Neural cell (in vitro differentiated cells): ENCODE results near the gene NR2F1-AS1. TPM values are rescaled to one million over a fixed set of nuclear protein-coding genes. Genes with fewer than 3 reads are reported as not detected.

ENCODE experiments used
- H2AFZ ChIP-seq: fragments of 200-600, 300-800 bp; sonication (generic), shearing (Covaris generic); 2 replicates; pipeline ENCODE4 v1.6.0; 2014; ENCODE audit warnings: low read depth, mild to moderate bottlenecking, antibody characterized with exemption, low read length, moderate library complexity
- H3F3A ChIP-seq: fragments of 200-600 bp; shearing (Covaris generic); 2 replicates; pipeline ENCODE4 v1.6.1; 2016; ENCODE audit warnings: mild to moderate bottlenecking, moderate library complexity, mixed read lengths, antibody characterized with exemption, low read length; ENCODE audit not compliant: insufficient read depth, poor library complexity, severe bottlenecking
- H3K27ac ChIP-seq: fragments of 200-600, 300-800 bp; sonication (generic), shearing (Covaris generic); 2 replicates; pipeline ENCODE4 v1.5.1; 2014; ENCODE audit warnings: mild to moderate bottlenecking, low read length, moderate library complexity
- H3K27me3 ChIP-seq: fragments of 300-800, 200-600 bp; sonication (generic), shearing (Covaris generic); 2 replicates; pipeline ENCODE4 v1.6.0; 2014; ENCODE audit warnings: mild to moderate bottlenecking, low read depth, low read length, moderate library complexity; ENCODE audit not compliant: insufficient read depth
- H3K36me3 ChIP-seq: fragments of 300-800, 200-600 bp; sonication (generic), shearing (Covaris generic); 2 replicates; pipeline ENCODE4 v1.5.1; 2014; ENCODE audit warnings: mild to moderate bottlenecking, antibody characterized with exemption, low read length, moderate library complexity; ENCODE audit not compliant: insufficient read depth
- H3K4me2 ChIP-seq: fragments of 300-800, 200-600 bp; sonication (generic), shearing (Covaris generic); 2 replicates; pipeline ENCODE4 v1.6.0; 2014; ENCODE audit warnings: mild to moderate bottlenecking, low read length
- H3K4me3 ChIP-seq: fragments of 300-800, 200-600 bp; sonication (generic), shearing (Covaris generic); 2 replicates; pipeline ENCODE4 v1.5.1; 2014; ENCODE audit warnings: mild to moderate bottlenecking, low read length, moderate library complexity
- H3K79me2 ChIP-seq: fragments of 200-600 bp; shearing (Covaris generic); replicated peaks from 2 replicates; pipeline ENCODE4 v1.6.0; 2014; ENCODE audit warnings: mild to moderate bottlenecking, low read length, moderate library complexity; ENCODE audit not compliant: insufficient read depth
- H3K9ac ChIP-seq: fragments of 300-800, 200-600 bp; sonication (generic), shearing (Covaris generic); 2 replicates; pipeline ENCODE4 v1.6.1; 2016; ENCODE audit warnings: mild to moderate bottlenecking, low read length, mixed read lengths
- H3K9me2 ChIP-seq: fragments of 200-600 bp; shearing (Covaris generic); 2 replicates; pipeline ENCODE4 v1.6.1; 2016; ENCODE audit warnings: mild to moderate bottlenecking, low read length, mixed read lengths; ENCODE audit not compliant: insufficient read depth
- H3K9me3 ChIP-seq: fragments of 200-600, 300-800 bp; sonication (generic), shearing (Covaris generic); 2 replicates; pipeline ENCODE4 v1.6.1; 2016; ENCODE audit warnings: mild to moderate bottlenecking, mixed run types, low read length, moderate library complexity, mixed read lengths
- H4K20me1 ChIP-seq: fragments of 200-600 bp; shearing (Covaris generic); 2 replicates; pipeline ENCODE4 v1.6.1; 2016; ENCODE audit warnings: mild to moderate bottlenecking, mixed run types; ENCODE audit not compliant: insufficient read depth
- EP300 ChIP-seq: fragments of 450-650 bp; conservative IDR thresholded peaks from 2 replicates; pipeline ENCODE4 v1.6.1; 2014; ENCODE audit warnings: antibody characterized with exemption, mild to moderate bottlenecking, moderate library complexity; ENCODE audit not compliant: poor library complexity, severe bottlenecking
- EZH2 ChIP-seq: fragments of 200-600, 300-800 bp; shearing (Covaris generic), sonication (generic); IDR thresholded peaks from 2 replicates; pipeline ENCODE4 v1.6.1; 2014; ENCODE audit warnings: antibody characterized with exemption, low read length, borderline replicate concordance, mild to moderate bottlenecking; ENCODE audit not compliant: insufficient read depth, poor library complexity, severe bottlenecking
- MXI1 ChIP-seq: fragments of 450-650 bp; conservative IDR thresholded peaks from 2 replicates; pipeline ENCODE4 v1.6.1; 2014; ENCODE audit warnings: antibody characterized with exemption, mild to moderate bottlenecking; ENCODE audit not compliant: poor library complexity, severe bottlenecking
- POLR2AphosphoS5 ChIP-seq: IDR thresholded peaks from 2 replicates; pipeline ENCODE4 v1.6.1; 2012
- RAD21 ChIP-seq: fragments of 450-650 bp; conservative IDR thresholded peaks from 2 replicates; pipeline ENCODE4 v1.6.1; 2014; ENCODE audit warnings: antibody characterized with exemption, mild to moderate bottlenecking, moderate library complexity
- REST ChIP-seq: IDR thresholded peaks from 2 replicates; pipeline ENCODE4 v1.6.1; 2012; ENCODE audit warnings: borderline replicate concordance
- SMC3 ChIP-seq: fragments of 450-650 bp; conservative IDR thresholded peaks from 2 replicates; pipeline ENCODE4 v1.6.1; 2014; ENCODE audit warnings: antibody characterized with exemption, mild to moderate bottlenecking, moderate library complexity; ENCODE audit not compliant: poor library complexity
- TAF1 ChIP-seq: IDR thresholded peaks from 2 replicates; pipeline ENCODE4 v1.6.1; 2012; ENCODE audit warnings: low read depth
- polyA plus RNA-seq: library from polyadenylated mRNA; depleted of rRNA; stranded (reverse); fragments of >200 nt; gene quantifications from 2 replicates; pipeline ENCODE4 v1.2.3, GENCODE V29; 2014
- TF ChIP-seq, protein P1 (sequence below): fragments of 450-650 bp; IDR thresholded peaks from 2 replicates; pipeline ENCODE4 v1.5.1; 2014; ENCODE audit warnings: antibody characterized with exemption, mild to moderate bottlenecking, moderate library complexity; ENCODE audit not compliant: poor library complexity, severe bottlenecking

Gene NR2F1-AS1
- polyA plus RNA-seq, 1 donor from 2014 or later: 0.24 TPM

GRCh38 chr5:93621327-93621798 is 40.3 kb upstream of the NR2F1-AS1 start:
- Histone ChIP-seq H3K9ac (peak overlapping the region; percentile 40), H3K9me2 (no peaks in the 10 kb centered on the region), H3K36me3 (no peaks in the 10 kb centered on the region), H3K4me2 (peak overlapping the region; percentile 77), H3K27ac (peak overlapping the region; percentile 78), H3K4me3 (peak overlapping the region; percentile 69), H3F3A (peaks cover 3% of the 10 kb centered on the region), H4K20me1 (no peaks in the 10 kb centered on the region), H2AFZ (no peak overlapping the region), H3K27me3 (peaks cover 45% of the 10 kb centered on the region), H3K9me3 (no peaks in the 10 kb centered on the region), H3K79me2 (no peaks in the 10 kb centered on the region)
- TF ChIP-seq RAD21 (no peak), MXI1 (no peak), EP300 (no peak), TAF1 (no peak), POLR2AphosphoS5 (no peak), EZH2 (no peak), SMC3 (no peak), REST (no peak)
- TF ChIP-seq, protein P1, sequence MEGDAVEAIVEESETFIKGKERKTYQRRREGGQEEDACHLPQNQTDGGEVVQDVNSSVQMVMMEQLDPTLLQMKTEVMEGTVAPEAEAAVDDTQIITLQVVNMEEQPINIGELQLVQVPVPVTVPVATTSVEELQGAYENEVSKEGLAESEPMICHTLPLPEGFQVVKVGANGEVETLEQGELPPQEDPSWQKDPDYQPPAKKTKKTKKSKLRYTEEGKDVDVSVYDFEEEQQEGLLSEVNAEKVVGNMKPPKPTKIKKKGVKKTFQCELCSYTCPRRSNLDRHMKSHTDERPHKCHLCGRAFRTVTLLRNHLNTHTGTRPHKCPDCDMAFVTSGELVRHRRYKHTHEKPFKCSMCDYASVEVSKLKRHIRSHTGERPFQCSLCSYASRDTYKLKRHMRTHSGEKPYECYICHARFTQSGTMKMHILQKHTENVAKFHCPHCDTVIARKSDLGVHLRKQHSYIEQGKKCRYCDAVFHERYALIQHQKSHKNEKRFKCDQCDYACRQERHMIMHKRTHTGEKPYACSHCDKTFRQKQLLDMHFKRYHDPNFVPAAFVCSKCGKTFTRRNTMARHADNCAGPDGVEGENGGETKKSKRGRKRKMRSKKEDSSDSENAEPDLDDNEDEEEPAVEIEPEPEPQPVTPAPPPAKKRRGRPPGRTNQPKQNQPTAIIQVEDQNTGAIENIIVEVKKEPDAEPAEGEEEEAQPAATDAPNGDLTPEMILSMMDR: no peak

DNA sequence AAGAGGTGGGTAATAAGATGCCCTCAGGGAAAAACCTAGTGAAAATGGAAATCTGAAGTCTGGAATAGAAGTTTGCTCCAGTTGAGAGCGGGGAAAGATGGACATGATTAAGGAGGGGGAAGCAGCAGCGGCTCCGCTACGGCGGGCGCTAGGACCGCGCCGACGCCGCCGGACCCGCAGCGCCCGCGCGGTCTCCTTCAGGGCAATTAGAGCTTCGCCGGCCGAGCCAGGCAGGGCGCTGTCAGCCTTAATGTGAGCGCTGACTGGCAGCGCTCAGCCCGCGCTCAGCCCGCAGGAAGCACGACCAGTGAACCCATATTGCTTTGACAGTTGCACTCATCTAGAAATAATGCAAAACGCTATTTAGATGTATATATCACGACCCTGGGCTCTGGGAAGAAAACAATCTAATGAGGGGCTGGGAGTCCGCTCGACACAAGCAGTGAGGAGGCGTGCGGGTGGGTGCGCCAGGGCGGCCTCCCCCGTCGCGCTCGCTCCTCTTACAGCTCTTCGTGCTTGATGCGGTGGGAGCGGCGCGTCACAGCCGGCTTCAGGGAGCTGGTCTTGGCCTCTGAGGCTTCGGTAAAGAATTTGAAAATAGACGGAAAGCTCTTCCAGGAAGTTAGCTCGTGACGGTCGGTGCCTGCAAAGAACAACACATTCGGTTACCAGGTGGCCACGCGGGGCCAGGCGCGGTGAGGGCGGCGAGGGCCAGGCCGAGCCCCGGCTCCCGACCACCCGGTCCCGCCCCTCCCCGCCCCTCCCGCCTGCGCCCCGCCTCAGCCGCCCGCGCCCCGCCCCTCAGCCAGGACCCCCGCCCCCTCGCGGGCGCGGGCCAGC is 39.7 kb upstream of the NR2F1-AS1 start:
- Histone ChIP-seq H3K9ac (peak overlapping the region; percentile 59), H3K27ac (peak overlapping the region; percentile 78), H3K36me3 (no peaks in the 10 kb centered on the region), H3F3A (peaks cover 3% of the 10 kb centered on the region), H3K9me2 (no peaks in the 10 kb centered on the region), H4K20me1 (no peaks in the 10 kb centered on the region), H3K27me3 (peaks cover 52% of the 10 kb centered on the region), H3K9me3 (no peaks in the 10 kb centered on the region), H2AFZ (no peak overlapping the region), H3K4me2 (peak overlapping the region; percentile 60), H3K4me3 (peak overlapping the region; percentile 69), H3K79me2 (no peaks in the 10 kb centered on the region)
- TF ChIP-seq MXI1 (peak; percentile 30), TAF1 (peak; percentile 46), REST (no peak), RAD21 (peak; percentile 44), SMC3 (peak; percentile 52), POLR2AphosphoS5 (peak; percentile 61), EZH2 (no peak), EP300 (peak; percentile 54)
- TF ChIP-seq, protein P1: peak; percentile 33
